Esophagus (tissue), 2 donors: Measurements from ENCODE around the gene SRPRA. TPM values are rescaled to one million over a fixed set of nuclear protein-coding genes. Genes with fewer than 3 reads are reported as not detected.

Experiments
- H3K27ac ChIP-seq, 2 donors: one replicate each; pipeline ENCODE4 v1.5.1; 2013; ENCODE audit warnings: low read depth in 2 of 2, mild to moderate bottlenecking in 2 of 2, inconsistent platforms in 1 of 2, low read length in 1 of 2, moderate library complexity in 1 of 2
- H3K27me3 ChIP-seq, 2 donors: one replicate each; pipeline ENCODE4 v1.6.1; 2013; ENCODE audit warnings: low read length in 2 of 2, control low read depth in 1 of 2, mild to moderate bottlenecking in 1 of 2; ENCODE audit not compliant: insufficient read depth in 2 of 2, control insufficient read depth in 1 of 2
- H3K36me3 ChIP-seq, 2 donors: one replicate each; pipeline ENCODE4 v1.6.1; 2013; ENCODE audit warnings: low read length in 1 of 2; ENCODE audit not compliant: control insufficient read depth in 2 of 2, insufficient read depth in 2 of 2
- H3K4me1 ChIP-seq, 2 donors: one replicate each; pipeline ENCODE4 v1.6.1; 2013; ENCODE audit warnings: low read length in 1 of 2; ENCODE audit not compliant: control insufficient read depth in 2 of 2, insufficient read depth in 2 of 2
- H3K4me3 ChIP-seq, 2 donors: one replicate each; pipeline ENCODE4 v1.5.1; 2013; ENCODE audit warnings: low read length in 2 of 2, mild to moderate bottlenecking in 2 of 2, low read depth in 1 of 2, moderate library complexity in 1 of 2
- H3K9me3 ChIP-seq, 2 donors: one replicate each; pipeline ENCODE4 v1.6.1; 2013; ENCODE audit warnings: mild to moderate bottlenecking in 2 of 2, low read depth in 1 of 2, low read length in 1 of 2, moderate library complexity in 1 of 2; ENCODE audit not compliant: control insufficient read depth in 2 of 2, insufficient read depth in 1 of 2
- WGBS, 2 donors: extraction: QIAGEN DNeasy Blood & Tissue Kit; methylation state at CpG; one replicate each; pipeline ENCODE4 v1.1.7; 2013; 5-methylcytosine and 5-hydroxymethylcytosine counted together
- polyA plus RNA-seq, 2 donors: library from polyadenylated mRNA; stranded (reverse); fragments of 200-250 nt; gene quantifications; one replicate each; pipeline ENCODE4 v1.2.3, GENCODE V29; 2013
- donor health status: healthy with polysubstance abuse.
- donor health status: Bipolar disorder and iron deficiency.

The SRPRA gene
- polyA plus RNA-seq, 2 donors, result 34.7 to 48.3 TPM

- Histone ChIP-seq H3K4me3 (no peak overlapping the region), H3K4me1 (peaks cover 0 to 2% of the 10 kb centered on the region in 2 donors), H3K27ac (no peak overlapping the region), H3K9me3 (no peaks in the 10 kb centered on the region), H3K27me3 (no peaks in the 10 kb centered on the region), H3K36me3 (no peaks in the 10 kb centered on the region)
- 90 to 93% methylated on average over 6 of the region's 6 CpGs for WGBS, 2 donors
Measured at GRCh38 chr11:126224647-126225294, 43.9 kb downstream of the SRPRA start.

GRCh38 chr11:126219547-126219946 is 49.1 kb downstream of the SRPRA start:
- Histone ChIP-seq H3K27me3 (no peaks in the 10 kb centered on the region), H3K36me3 (no peaks in the 10 kb centered on the region), H3K9me3 (no peaks in the 10 kb centered on the region), H3K27ac (no peak overlapping the region), H3K4me3 (no peak overlapping the region), H3K4me1 (peaks cover 0 to 2% of the 10 kb centered on the region in 2 donors)
- 75 to 79% methylated on average over 4 of the region's 4 CpGs for WGBS, 2 donors

DNA sequence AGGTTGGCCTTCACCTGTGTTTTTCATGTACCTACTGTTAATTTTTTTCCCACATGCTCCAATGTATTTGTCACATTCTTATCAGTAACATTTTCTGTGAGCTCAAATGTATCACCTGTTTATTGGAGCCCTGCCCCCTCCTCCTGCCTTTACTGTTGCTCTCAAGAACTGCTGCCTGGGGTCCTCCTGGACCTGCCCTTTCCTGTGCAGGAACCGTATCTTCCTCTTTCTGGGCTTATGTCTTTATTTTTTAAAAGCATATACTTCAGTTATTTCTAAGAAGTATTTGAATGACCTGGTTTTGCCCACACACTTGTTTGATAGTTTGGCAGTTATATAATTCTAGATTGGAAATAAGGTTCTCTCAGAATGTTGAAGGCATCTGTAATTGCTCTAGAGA is 51.2 kb downstream of the SRPRA start:
- Histone ChIP-seq H3K9me3 (no peaks in the 10 kb centered on the region), H3K36me3 (no peaks in the 10 kb centered on the region), H3K27me3 (no peaks in the 10 kb centered on the region), H3K4me1 (no peaks in the 10 kb centered on the region), H3K27ac (no peak overlapping the region), H3K4me3 (no peak overlapping the region)
- WGBS, 2 donors, result 53 to 71% methylated on average over 1 of the region's 1 CpG

GRCh38 chr11:126216526-126217305 is 52.0 kb downstream of the SRPRA start:
- H3K36me3 ChIP-seq, result no peaks in the 10 kb centered on the region
- no peaks in the 10 kb centered on the region for H3K27me3 ChIP-seq
- no peaks in the 10 kb centered on the region for H3K9me3 ChIP-seq
- no peak overlapping the region for H3K27ac ChIP-seq
- 75 to 78% methylated on average over 6 of the region's 6 CpGs for WGBS, 2 donors
- H3K4me3 ChIP-seq, result no peak overlapping the region
- H3K4me1 ChIP-seq, result no peaks in the 10 kb centered on the region

- Histone ChIP-seq H3K36me3 (no peaks in the 10 kb centered on the region), H3K27me3 (no peaks in the 10 kb centered on the region), H3K9me3 (no peaks in the 10 kb centered on the region), H3K4me3 (no peak overlapping the region), H3K4me1 (no peaks in the 10 kb centered on the region), H3K27ac (no peak overlapping the region)
- 33 to 39% methylated on average over 6 of the region's 6 CpGs for WGBS, 2 donors
Measured at GRCh38 chr11:126214841-126215240, 53.9 kb downstream of the SRPRA start.

DNA sequence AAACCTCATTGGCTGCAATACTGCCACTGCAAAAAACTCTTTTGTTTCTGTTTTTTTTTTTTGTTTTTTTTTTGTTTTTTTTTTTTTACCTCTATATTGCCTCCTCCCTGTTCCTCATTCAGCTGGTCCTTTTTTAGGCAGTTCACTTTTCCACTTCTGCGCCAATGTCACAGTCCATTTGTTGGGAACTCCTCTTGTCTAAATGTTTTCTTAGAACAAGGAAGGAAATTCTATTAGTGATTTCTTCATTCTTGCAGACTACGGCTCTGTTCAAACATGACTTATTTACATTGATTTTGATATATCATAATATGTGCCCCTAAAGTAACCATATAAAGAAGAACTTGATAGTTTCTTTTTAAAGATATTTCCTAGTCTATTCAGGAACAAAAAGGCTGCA is 54.3 kb downstream of the SRPRA start:
- H3K4me3 ChIP-seq, result no peak overlapping the region
- no peaks in the 10 kb centered on the region for H3K27me3 ChIP-seq
- H3K4me1 ChIP-seq, result no peaks in the 10 kb centered on the region
- H3K9me3 ChIP-seq, result no peaks in the 10 kb centered on the region
- WGBS, 2 donors, result 35 to 38% methylated on average over 2 of the region's 2 CpGs
- no peak overlapping the region for H3K27ac ChIP-seq
- H3K36me3 ChIP-seq, result no peaks in the 10 kb centered on the region

Other genes with a start within 250 kb of the SRPRA start
- gene CDON, start 206.0 kb downstream of the SRPRA start, polyA plus RNA-seq, result under 1 TPM; 0.61 TPM
- 10 to 100 TPM; 10.9 to 14.3 TPM for gene RPUSD4, start 57.2 kb downstream of the SRPRA start, polyA plus RNA-seq
- gene FAM118B, start 57.1 kb downstream of the SRPRA start, polyA plus RNA-seq, result 1 to 10 TPM; 2.8 to 7.0 TPM
- 10 to 100 TPM; 18.8 to 21.2 TPM for gene FOXRED1, start 259 bp upstream of the SRPRA start, polyA plus RNA-seq
- 1 to 10 TPM; 2.8 to 4.1 TPM for gene TIRAP, start 14.2 kb upstream of the SRPRA start, polyA plus RNA-seq
- gene DCPS, start 35.2 kb upstream of the SRPRA start, polyA plus RNA-seq, result 10 to 100 TPM; 15.9 to 18.9 TPM
- 100 to 1,000 TPM in 1 of 2 donors, 10 to 100 TPM in 1; 78.9 to 107 TPM for gene ST3GAL4, start 86.8 kb upstream of the SRPRA start, polyA plus RNA-seq